HCT116 (cell line): ENCODE results near the gene OR6K2. TPM values are rescaled to one million over a fixed set of nuclear protein-coding genes. Genes with fewer than 3 reads are reported as not detected.

ENCODE experiments used
- ATAC-seq: fragments of 200-7000 bp; cut with Tn5 transposase; 2 replicates; pipeline ENCODE4 v1.9.1; 2020; ENCODE audit warnings: mild to moderate bottlenecking, moderate library complexity
- BruUV-seq: library from RNA; stranded (reverse); fragments of 400-500 nt; replicated peaks from 2 replicates; lab custom pipeline; 2021; lab: Mats Ljungman, UMichigan
- CTCF ChIA-PET: fragments of 300-600 bp; sonication (Branson Sonifier 250); formaldehyde crosslinking; loops from one replicate; lab custom pipeline; 2021; ENCODE audit warnings: antibody characterized with exemption; lab: Charles Lee
- POLR2A ChIA-PET: fragments of 300-600, 350-600 bp; sonication (Branson Sonifier 250); formaldehyde crosslinking; loops from one replicate; lab custom pipeline; 2021; ENCODE audit warnings: antibody characterized with exemption; lab: Charles Lee
- RAD21 ChIA-PET, 2 experiments: fragments of 300-600 bp; sonication (Branson Sonifier 250); formaldehyde crosslinking; loops; one replicate each; lab custom pipeline; 2023; ENCODE audit warnings: low total read pairs in 2 of 2; ENCODE audit not compliant: uncharacterized antibody in 2 of 2, unreplicated experiment in 2 of 2, low non-redundant PET in 1 of 2; lab: Charles Lee
- DNase-seq: peaks from one replicate; pipeline ENCODE4 v3.0.0-alpha.2; 2010; ENCODE audit warnings: low read depth, low spot score
- H2AFZ ChIP-seq: fragments of 200-600 bp; shearing (Covaris generic), sonication (generic); 2 replicates; pipeline ENCODE4 v1.6.1; 2017; ENCODE audit warnings: low read depth, mixed run types, mixed read lengths, antibody characterized with exemption, low read length; ENCODE audit not compliant: poor library complexity, severe bottlenecking
- H3K27ac ChIP-seq: 2 replicates; pipeline ENCODE4 v1.5.1; 2012; ENCODE audit warnings: low read depth, low read length
- H3K27me3 ChIP-seq: fragments of 200-600 bp; sonication (generic); 2 replicates; pipeline ENCODE4 v1.6.1; 2016; ENCODE audit warnings: mixed run types, low read length, mixed read lengths; ENCODE audit not compliant: insufficient read depth
- H3K36me3 ChIP-seq, 2 experiments: fragments of 200-500 bp in 1 of 2; fragments of 200-600 bp in 1 of 2; sonication (Bioruptor generic) in 1 of 2; sonication (generic) in 1 of 2; 2 replicates each; pipeline versions ENCODE4 v1.5.1 to v1.6.1; 2014 to 2016; ENCODE audit warnings: low read length in 2 of 2, inconsistent platforms in 1 of 2, mixed read lengths in 1 of 2, mixed run types in 1 of 2; ENCODE audit not compliant: insufficient read depth in 2 of 2, control insufficient read depth in 1 of 2
- H3K4me1 ChIP-seq, 2 experiments: fragments of 200-600 bp in 1 of 2; sonication (generic) in 1 of 2; 2 replicates each; pipeline versions ENCODE4 v1.5.1 to v1.6.1; 2012 to 2017; ENCODE audit warnings: low read length in 2 of 2, inconsistent platforms in 1 of 2, mild to moderate bottlenecking in 1 of 2, mixed read lengths in 1 of 2, mixed run types in 1 of 2, moderate library complexity in 1 of 2; ENCODE audit not compliant: insufficient read depth in 2 of 2, control insufficient read depth in 1 of 2
- H3K4me2 ChIP-seq: fragments of 200-600 bp; sonication (generic); 2 replicates; pipeline ENCODE4 v1.6.1; 2017; ENCODE audit warnings: mixed run types, low read length, mixed read lengths
- H3K4me3 ChIP-seq, 2 experiments: fragments of 200-600 bp in 1 of 2; sonication (generic) in 1 of 2; replicated peaks in 1 of 2; 2 replicates each; pipeline ENCODE4 v1.5.1; 2011 to 2016; ENCODE audit warnings: low read length in 2 of 2, control low read depth in 1 of 2, low read depth in 1 of 2, mild to moderate bottlenecking in 1 of 2, mixed read lengths in 1 of 2, mixed run types in 1 of 2
- H3K79me2 ChIP-seq: fragments of 200-600 bp; sonication (generic); 2 replicates; pipeline ENCODE4 v1.6.1; 2017; ENCODE audit warnings: mild to moderate bottlenecking, mixed run types, low read length, moderate library complexity, mixed read lengths; ENCODE audit not compliant: insufficient read depth
- H3K9ac ChIP-seq: fragments of 200-600 bp; sonication (generic); 2 replicates; pipeline ENCODE4 v1.6.1; 2016; ENCODE audit warnings: low read length, mixed read lengths
- H3K9me2 ChIP-seq: fragments of 200-600 bp; sonication (generic), shearing (Covaris generic); 2 replicates; pipeline ENCODE4 v1.6.1; 2017; ENCODE audit warnings: mixed run types, mild to moderate bottlenecking, moderate library complexity; ENCODE audit not compliant: insufficient read depth
- H3K9me3 ChIP-seq, 2 experiments: fragments of 200-500 bp in 1 of 2; fragments of 200-600 bp in 1 of 2; sonication (Bioruptor generic) in 1 of 2; sonication (generic) in 1 of 2; 2 replicates each; pipeline ENCODE4 v1.6.1; 2014 to 2017; ENCODE audit warnings: low read length in 2 of 2, mixed read lengths in 2 of 2, inconsistent platforms in 1 of 2, low read depth in 1 of 2, mild to moderate bottlenecking in 1 of 2, mixed run types in 1 of 2, moderate library complexity in 1 of 2; ENCODE audit not compliant: control insufficient read depth in 1 of 2, insufficient read depth in 1 of 2
- H4K20me1 ChIP-seq: fragments of 200-600 bp; sonication (generic), shearing (Covaris generic); 2 replicates; pipeline ENCODE4 v1.6.1; 2017; ENCODE audit warnings: mixed run types, mild to moderate bottlenecking, moderate library complexity; ENCODE audit not compliant: insufficient read depth
- CBX3 ChIP-seq: IDR thresholded peaks from 2 replicates; pipeline ENCODE4 v1.6.1; 2012; ENCODE audit warnings: low read depth
- CEBPB ChIP-seq: IDR thresholded peaks from 2 replicates; pipeline ENCODE4 v1.6.1; 2012; ENCODE audit warnings: low read depth
- EGR1 ChIP-seq: IDR thresholded peaks from 2 replicates; pipeline ENCODE4 v1.6.1; 2012; ENCODE audit warnings: low read depth
- ELF1 ChIP-seq: IDR thresholded peaks from 2 replicates; pipeline ENCODE4 v1.6.1; 2012; ENCODE audit warnings: low read depth, borderline replicate concordance
- EZH2 ChIP-seq: fragments of 200-600 bp; sonication (generic); IDR thresholded peaks from 2 replicates; pipeline ENCODE4 v1.6.1; 2017; ENCODE audit warnings: antibody characterized with exemption, mixed run types
- EZH2phosphoT487 ChIP-seq: fragments of 200-600 bp; IDR thresholded peaks from 2 replicates; pipeline ENCODE4 v1.6.1; 2018; ENCODE audit warnings: antibody characterized with exemption, borderline replicate concordance
- FOSL1 ChIP-seq: IDR thresholded peaks from 2 replicates; pipeline ENCODE4 v1.6.1; 2012; ENCODE audit warnings: low read depth
- JUND ChIP-seq: IDR thresholded peaks from 2 replicates; pipeline ENCODE4 v1.6.1; 2012
- POLR2A ChIP-seq: IDR thresholded peaks from 2 replicates; pipeline ENCODE4 v1.7.0; 2011; ENCODE audit warnings: borderline replicate concordance; ENCODE audit not compliant: insufficient read depth, insufficient read length; ENCODE audit errors: extremely low read depth
- POLR2AphosphoS5 ChIP-seq: IDR thresholded peaks from 2 replicates; pipeline ENCODE4 v1.6.1; 2011; ENCODE audit warnings: mild to moderate bottlenecking, low read depth, low read length, moderate library complexity
- RAD21 ChIP-seq: IDR thresholded peaks from 2 replicates; pipeline ENCODE4 v1.6.1; 2012; ENCODE audit warnings: low read depth, mild to moderate bottlenecking
- SIN3A ChIP-seq: IDR thresholded peaks from 2 replicates; pipeline ENCODE4 v1.6.1; 2012; ENCODE audit warnings: low read depth
- SRF ChIP-seq: IDR thresholded peaks from 2 replicates; pipeline ENCODE4 v1.6.1; 2012; ENCODE audit warnings: low read depth
- TCF7L2 ChIP-seq: IDR thresholded peaks from 2 replicates; pipeline ENCODE4 v1.7.0; 2011; ENCODE audit warnings: borderline replicate concordance, inconsistent platforms; ENCODE audit not compliant: insufficient read depth, insufficient read length; ENCODE audit errors: extremely low read depth
- YY1 ChIP-seq: IDR thresholded peaks from 2 replicates; pipeline ENCODE4 v1.6.1; 2011; ENCODE audit warnings: low read length, low read depth, moderate library complexity, mild to moderate bottlenecking; ENCODE audit not compliant: insufficient replicate concordance; ENCODE audit errors: extremely low read depth
- ZFX ChIP-seq: fragments of 450-650 bp; IDR thresholded peaks from 2 replicates; pipeline ENCODE4 v1.6.1; 2017
- intact Hi-C: fragments of 100-400 bp; cut with micrococcal nuclease; formaldehyde crosslinking; loops from 2 replicates; pipeline ENCODE4 v1.10.0; 2022
- total RNA-seq: library from RNA; stranded (reverse); gene quantifications from one replicate; pipeline ENCODE4 v1.2.1, GENCODE V29; 2021; ENCODE audit not compliant: unreplicated experiment
- TF ChIP-seq, protein P1 (sequence below): IDR thresholded peaks from 2 replicates; pipeline ENCODE4 v1.6.1; 2012
- TF ChIP-seq, protein P2 (sequence below): IDR thresholded peaks from 2 replicates; pipeline ENCODE4 v1.6.1; 2012
- TF ChIP-seq, protein P3 (sequence below), 3 experiments: fragments of 200-600 bp in 1 of 3; sonication (generic) in 1 of 3; IDR thresholded peaks in 2 of 3; conservative IDR thresholded peaks in 1 of 3; 2 replicates each; pipeline ENCODE4 v1.5.1; 2012 to 2017; ENCODE audit warnings: low read depth in 2 of 3, low read length in 2 of 3, antibody characterized with exemption in 1 of 3, borderline replicate concordance in 1 of 3, control low read depth in 1 of 3, mild to moderate bottlenecking in 1 of 3, mixed read lengths in 1 of 3, mixed run types in 1 of 3, moderate library complexity in 1 of 3; ENCODE audit not compliant: insufficient read depth in 1 of 3
- TF ChIP-seq, protein P4 (sequence below): IDR thresholded peaks from 2 replicates; pipeline ENCODE4 v1.6.1; 2012; ENCODE audit warnings: low read depth

Gene OR6K2
- total RNA-seq, 1 experiment from 2014 or later = not detected

DNA sequence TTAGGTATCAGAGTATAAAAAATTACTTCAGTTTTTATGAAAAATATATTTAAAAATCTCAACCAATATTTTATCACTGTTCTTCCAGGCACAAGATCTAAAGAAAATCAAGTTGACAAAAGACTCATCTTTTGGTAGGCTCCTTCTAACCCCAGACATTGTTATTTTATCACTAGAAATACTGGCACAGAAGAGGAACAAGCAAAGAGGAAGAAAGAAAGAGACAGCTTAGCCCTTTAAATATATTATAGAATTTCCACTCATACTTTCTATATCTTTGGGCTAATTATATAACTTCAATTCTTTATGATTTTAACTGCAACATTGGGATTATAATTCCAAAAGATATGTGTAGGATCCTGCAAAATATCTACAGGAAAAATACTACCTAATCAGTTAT, 46.4 kb downstream of the OR6K2 start:
- intact Hi-C loops = no loop called here
- Histone ChIP-seq H3K4me3 (no peak overlapping the region), H3K9ac (no peak overlapping the region), H3K79me2 (no peaks in the 10 kb centered on the region), H3K36me3 (no peaks in the 10 kb centered on the region), H3K27me3 (no peaks in the 10 kb centered on the region), H3K27ac (no peak overlapping the region), H3K9me3 (no peaks in the 10 kb centered on the region), H2AFZ (no peak overlapping the region), H4K20me1 (no peaks in the 10 kb centered on the region), H3K4me2 (no peak overlapping the region), H3K4me1 (no peaks in the 10 kb centered on the region), H3K9me2 (no peaks in the 10 kb centered on the region)
- TF ChIP-seq CEBPB (no peak), POLR2AphosphoS5 (no peak), RAD21 (no peak), EZH2 (no peak), CBX3 (no peak), SIN3A (no peak), TCF7L2 (no peak), EGR1 (no peak), YY1 (no peak), ZFX (no peak), EZH2phosphoT487 (no peak), ELF1 (no peak), SRF (no peak), FOSL1 (no peak), POLR2A (no peak), JUND (no peak)
- TF ChIP-seq, protein P1, sequence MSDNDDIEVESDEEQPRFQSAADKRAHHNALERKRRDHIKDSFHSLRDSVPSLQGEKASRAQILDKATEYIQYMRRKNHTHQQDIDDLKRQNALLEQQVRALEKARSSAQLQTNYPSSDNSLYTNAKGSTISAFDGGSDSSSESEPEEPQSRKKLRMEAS = no peak
- TF ChIP-seq, protein P2, sequence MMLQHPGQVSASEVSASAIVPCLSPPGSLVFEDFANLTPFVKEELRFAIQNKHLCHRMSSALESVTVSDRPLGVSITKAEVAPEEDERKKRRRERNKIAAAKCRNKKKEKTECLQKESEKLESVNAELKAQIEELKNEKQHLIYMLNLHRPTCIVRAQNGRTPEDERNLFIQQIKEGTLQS = no peak
- TF ChIP-seq, protein P3, sequence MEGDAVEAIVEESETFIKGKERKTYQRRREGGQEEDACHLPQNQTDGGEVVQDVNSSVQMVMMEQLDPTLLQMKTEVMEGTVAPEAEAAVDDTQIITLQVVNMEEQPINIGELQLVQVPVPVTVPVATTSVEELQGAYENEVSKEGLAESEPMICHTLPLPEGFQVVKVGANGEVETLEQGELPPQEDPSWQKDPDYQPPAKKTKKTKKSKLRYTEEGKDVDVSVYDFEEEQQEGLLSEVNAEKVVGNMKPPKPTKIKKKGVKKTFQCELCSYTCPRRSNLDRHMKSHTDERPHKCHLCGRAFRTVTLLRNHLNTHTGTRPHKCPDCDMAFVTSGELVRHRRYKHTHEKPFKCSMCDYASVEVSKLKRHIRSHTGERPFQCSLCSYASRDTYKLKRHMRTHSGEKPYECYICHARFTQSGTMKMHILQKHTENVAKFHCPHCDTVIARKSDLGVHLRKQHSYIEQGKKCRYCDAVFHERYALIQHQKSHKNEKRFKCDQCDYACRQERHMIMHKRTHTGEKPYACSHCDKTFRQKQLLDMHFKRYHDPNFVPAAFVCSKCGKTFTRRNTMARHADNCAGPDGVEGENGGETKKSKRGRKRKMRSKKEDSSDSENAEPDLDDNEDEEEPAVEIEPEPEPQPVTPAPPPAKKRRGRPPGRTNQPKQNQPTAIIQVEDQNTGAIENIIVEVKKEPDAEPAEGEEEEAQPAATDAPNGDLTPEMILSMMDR (IDR thresholded peaks at IDR 0.05 in 2 of 3, conservative IDR thresholded peaks at IDR 0.05 in 1 of 3; ENCODE audit: borderline replicate concordance in 1 of 3, insufficient read depth in 1 of 3, low read depth in 2 of 3, low read length in 2 of 3) = no peak
- TF ChIP-seq, protein P4, sequence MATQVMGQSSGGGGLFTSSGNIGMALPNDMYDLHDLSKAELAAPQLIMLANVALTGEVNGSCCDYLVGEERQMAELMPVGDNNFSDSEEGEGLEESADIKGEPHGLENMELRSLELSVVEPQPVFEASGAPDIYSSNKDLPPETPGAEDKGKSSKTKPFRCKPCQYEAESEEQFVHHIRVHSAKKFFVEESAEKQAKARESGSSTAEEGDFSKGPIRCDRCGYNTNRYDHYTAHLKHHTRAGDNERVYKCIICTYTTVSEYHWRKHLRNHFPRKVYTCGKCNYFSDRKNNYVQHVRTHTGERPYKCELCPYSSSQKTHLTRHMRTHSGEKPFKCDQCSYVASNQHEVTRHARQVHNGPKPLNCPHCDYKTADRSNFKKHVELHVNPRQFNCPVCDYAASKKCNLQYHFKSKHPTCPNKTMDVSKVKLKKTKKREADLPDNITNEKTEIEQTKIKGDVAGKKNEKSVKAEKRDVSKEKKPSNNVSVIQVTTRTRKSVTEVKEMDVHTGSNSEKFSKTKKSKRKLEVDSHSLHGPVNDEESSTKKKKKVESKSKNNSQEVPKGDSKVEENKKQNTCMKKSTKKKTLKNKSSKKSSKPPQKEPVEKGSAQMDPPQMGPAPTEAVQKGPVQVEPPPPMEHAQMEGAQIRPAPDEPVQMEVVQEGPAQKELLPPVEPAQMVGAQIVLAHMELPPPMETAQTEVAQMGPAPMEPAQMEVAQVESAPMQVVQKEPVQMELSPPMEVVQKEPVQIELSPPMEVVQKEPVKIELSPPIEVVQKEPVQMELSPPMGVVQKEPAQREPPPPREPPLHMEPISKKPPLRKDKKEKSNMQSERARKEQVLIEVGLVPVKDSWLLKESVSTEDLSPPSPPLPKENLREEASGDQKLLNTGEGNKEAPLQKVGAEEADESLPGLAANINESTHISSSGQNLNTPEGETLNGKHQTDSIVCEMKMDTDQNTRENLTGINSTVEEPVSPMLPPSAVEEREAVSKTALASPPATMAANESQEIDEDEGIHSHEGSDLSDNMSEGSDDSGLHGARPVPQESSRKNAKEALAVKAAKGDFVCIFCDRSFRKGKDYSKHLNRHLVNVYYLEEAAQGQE = no peak
- ChIA-PET CTCF (no interaction called here), RAD21 (no interaction called here), POLR2A (no interaction called here)
- ATAC-seq = no peak
- no TSS peak for BruUV-seq
- no peak for DNase-seq
